Measurements from ENCODE around the gene NCAM1.

NCAM1 gene

DNA sequence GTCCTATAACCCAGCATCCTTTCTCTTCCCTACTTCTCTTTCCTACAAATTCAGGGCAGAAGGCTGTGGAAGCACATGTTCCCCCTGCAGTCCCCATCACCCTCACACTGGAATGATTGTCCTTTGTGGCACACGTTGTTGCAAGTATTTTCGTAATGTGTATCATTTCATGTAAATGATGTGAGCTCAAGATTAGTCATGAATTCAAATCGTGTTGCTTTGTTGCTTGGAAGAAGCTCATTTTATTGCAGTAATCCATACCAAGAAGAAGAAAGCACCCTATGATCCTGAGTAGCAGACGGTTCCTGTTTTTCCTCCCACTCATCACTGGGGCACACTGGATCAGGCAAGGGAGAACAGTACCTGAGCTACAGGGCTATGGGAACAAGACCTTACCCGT is 173.4 kb downstream of the NCAM1 start:
- no peak overlapping the region for H3K4me3 Mint-ChIP-seq

DNA sequence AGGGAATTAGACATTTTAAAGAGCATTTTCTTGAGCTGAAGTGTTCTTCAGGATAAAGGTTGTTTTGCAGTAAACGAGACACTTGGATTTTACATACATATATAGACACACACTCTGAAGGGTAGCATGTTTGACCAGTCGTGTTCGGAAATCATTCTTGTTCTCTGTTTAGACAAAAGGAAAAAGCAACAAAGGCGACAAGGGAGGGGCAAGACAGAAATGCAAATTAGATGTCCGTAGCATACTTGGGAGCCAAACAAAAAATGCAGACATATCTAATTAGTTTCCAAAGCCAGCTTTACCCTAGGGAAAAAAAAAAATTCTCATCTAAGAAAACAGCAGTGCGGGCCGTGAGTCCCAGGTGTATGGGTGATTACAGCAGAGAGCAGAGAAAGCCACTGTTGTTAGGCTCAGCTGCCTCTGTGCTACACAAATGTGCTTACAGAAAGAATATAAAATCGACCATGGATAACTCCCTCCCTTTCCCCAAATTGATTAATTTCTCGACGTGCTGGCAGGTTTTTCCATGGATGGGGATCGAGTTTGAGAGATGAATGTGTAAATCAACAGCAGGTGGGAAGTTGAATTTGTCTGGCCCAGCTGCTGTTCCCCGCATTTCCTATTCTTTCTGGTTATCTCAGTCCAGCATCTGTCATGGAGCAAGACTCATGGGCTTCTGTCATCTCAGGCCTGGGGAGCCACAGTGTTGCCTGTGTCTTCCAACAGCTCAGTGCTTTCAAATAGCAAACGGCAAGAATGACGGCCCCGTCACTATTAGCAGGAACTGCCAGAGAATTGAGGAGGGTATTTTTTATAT is 176.7 kb downstream of the NCAM1 start:
- no peak overlapping the region for H3K27ac Mint-ChIP-seq
- H3K27me3 Mint-ChIP-seq: peaks cover 11% of the 10 kb centered on the region
- H3K4me3 Mint-ChIP-seq: no peak overlapping the region
- CTCF ChIA-PET: no interaction called here
- no peak for DNase-seq
- no peaks in the 10 kb centered on the region for H3K9me3 Mint-ChIP-seq
- H3K4me1 Mint-ChIP-seq: no peaks in the 10 kb centered on the region
- H3K36me3 Mint-ChIP-seq: no peaks in the 10 kb centered on the region

More for the DNA sequence above, 173.4 kb downstream of the NCAM1 start:
- H3K27ac Mint-ChIP-seq: no peak overlapping the region
- no peaks in the 10 kb centered on the region for H3K36me3 Mint-ChIP-seq
- CTCF ChIA-PET: no interaction called here
- no peaks in the 10 kb centered on the region for H3K9me3 Mint-ChIP-seq
- no peaks in the 10 kb centered on the region for H3K4me1 Mint-ChIP-seq
- no peak for DNase-seq
- H3K27me3 Mint-ChIP-seq: peaks cover 11% of the 10 kb centered on the region

GRCh38 chr11:113138731-113139130 is 177.5 kb downstream of the NCAM1 start:
- Mint-ChIP-seq H3K4me3 (no peak overlapping the region), H3K4me1 (no peaks in the 10 kb centered on the region), H3K36me3 (no peaks in the 10 kb centered on the region), H3K27me3 (peaks cover 11% of the 10 kb centered on the region), H3K27ac (no peak overlapping the region), H3K9me3 (no peaks in the 10 kb centered on the region)
- no peak for DNase-seq
- CTCF ChIA-PET: interaction anchor here (0.6 kb wide), 1 partner anchor 10 kb away, joined by 3 read pairs; no protein-coding TSS in a partner anchor

DNA sequence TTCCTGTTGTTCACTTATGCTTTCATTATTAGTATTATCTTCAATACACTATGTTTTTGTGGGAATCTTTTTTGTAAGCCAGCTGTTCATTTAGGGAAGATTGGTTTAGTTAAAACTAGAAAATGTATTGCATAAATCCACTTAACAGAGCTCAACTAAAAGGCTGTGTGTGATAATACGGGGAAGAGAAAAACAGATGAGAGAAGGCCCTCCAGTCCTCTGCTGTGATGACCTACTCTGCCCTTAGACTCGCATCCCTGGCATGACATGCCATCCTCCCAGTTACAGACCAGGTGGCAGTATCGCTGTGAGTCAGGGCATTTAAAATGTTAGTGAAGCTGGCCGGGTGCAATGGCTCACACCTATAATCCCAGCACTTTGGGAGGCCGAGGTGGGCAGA is 179.8 kb downstream of the NCAM1 start:
- Mint-ChIP-seq H3K4me3 (no peak overlapping the region), H3K4me1 (no peaks in the 10 kb centered on the region), H3K27ac (no peak overlapping the region), H3K27me3 (peaks cover 11% of the 10 kb centered on the region), H3K9me3 (no peaks in the 10 kb centered on the region), H3K36me3 (no peaks in the 10 kb centered on the region)
- DNase-seq: no peak
- CTCF ChIA-PET: no interaction called here

DNA sequence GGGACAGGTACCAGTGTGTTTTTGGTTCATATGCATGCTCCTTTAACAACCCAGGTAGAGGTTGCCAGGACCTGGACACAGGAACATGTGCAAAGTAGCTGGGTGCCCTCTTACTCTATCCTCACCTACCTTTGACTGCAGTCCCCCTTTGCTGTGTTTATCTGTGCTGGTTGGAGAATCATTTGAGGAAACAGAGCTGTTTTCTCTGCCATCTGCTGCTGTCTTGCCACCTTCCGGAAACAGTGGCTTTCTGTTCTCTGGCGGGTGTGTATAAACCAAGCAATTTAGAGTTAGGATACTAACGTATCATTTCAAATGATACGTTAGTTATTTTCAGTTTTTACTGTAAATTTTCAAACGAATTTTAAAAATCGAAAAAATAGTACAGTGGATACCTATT is 181.3 kb downstream of the NCAM1 start:
- no peaks in the 10 kb centered on the region for H3K9me3 Mint-ChIP-seq
- CTCF ChIA-PET: no interaction called here
- no peak overlapping the region for H3K27ac Mint-ChIP-seq
- H3K36me3 Mint-ChIP-seq: no peaks in the 10 kb centered on the region
- peaks cover 4% of the 10 kb centered on the region for H3K27me3 Mint-ChIP-seq
- H3K4me3 Mint-ChIP-seq: no peak overlapping the region
- no peak for DNase-seq
- H3K4me1 Mint-ChIP-seq: no peaks in the 10 kb centered on the region

GRCh38 chr11:113147249-113147648 is 186.0 kb downstream of the NCAM1 start:
- Mint-ChIP-seq H3K4me1 (no peaks in the 10 kb centered on the region), H3K36me3 (no peaks in the 10 kb centered on the region), H3K9me3 (no peaks in the 10 kb centered on the region), H3K4me3 (no peak overlapping the region), H3K27me3 (no peaks in the 10 kb centered on the region), H3K27ac (no peak overlapping the region)
- DNase-seq: no peak
- CTCF ChIA-PET: no interaction called here

DNA sequence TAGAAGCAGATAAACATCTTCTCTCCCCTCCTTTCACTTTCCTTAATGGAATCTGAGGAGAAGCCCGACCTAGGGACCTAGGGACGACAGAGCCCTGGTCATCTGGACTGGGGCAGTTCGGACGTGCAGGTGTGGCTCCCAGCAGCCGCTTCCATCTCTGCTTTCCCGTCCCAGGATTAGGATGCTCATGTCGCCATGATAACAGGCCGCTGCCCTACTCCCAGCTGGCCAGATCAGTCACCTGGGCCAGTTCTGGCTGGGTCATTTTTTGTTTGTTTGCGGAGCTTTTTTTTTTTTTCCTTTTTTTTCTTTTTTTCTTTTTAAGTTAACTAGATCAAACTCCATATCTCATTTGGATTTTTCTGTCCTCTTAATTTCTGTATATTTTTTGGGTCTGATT is 186.9 kb downstream of the NCAM1 start:
- H3K4me1 Mint-ChIP-seq: no peaks in the 10 kb centered on the region
- DNase-seq: no peak
- H3K27ac Mint-ChIP-seq: no peak overlapping the region
- H3K4me3 Mint-ChIP-seq: no peak overlapping the region
- H3K27me3 Mint-ChIP-seq: no peaks in the 10 kb centered on the region
- no peaks in the 10 kb centered on the region for H3K9me3 Mint-ChIP-seq
- H3K36me3 Mint-ChIP-seq: no peaks in the 10 kb centered on the region
- CTCF ChIA-PET: no interaction called here

GRCh38 chr11:113148652-113149051 is 187.4 kb downstream of the NCAM1 start:
- Mint-ChIP-seq H3K4me1 (no peaks in the 10 kb centered on the region), H3K27me3 (no peaks in the 10 kb centered on the region), H3K4me3 (no peak overlapping the region), H3K27ac (no peak overlapping the region), H3K36me3 (no peaks in the 10 kb centered on the region), H3K9me3 (no peaks in the 10 kb centered on the region)
- CTCF ChIA-PET: no interaction called here
- no peak for DNase-seq

DNA sequence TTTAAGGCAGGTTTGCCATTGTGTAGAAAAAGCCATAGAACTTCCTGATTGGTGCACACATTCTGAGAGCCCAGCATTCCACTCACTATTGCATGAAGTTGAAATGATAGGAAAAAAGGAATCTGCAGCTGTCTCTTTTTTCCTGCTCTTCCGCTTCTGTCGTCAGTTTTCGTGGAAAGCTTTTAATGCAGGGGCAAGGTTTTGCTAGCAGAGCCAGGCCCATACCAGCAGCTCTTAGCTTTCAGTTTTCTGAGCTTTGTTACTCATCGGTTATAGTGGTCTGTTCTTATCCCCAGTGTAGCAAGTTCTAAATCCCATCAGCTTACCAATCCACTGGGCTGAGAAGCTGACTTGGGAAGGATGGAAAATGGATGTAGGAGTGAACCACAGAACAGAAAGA is 190.3 kb downstream of the NCAM1 start:
- Mint-ChIP-seq H3K4me3 (no peak overlapping the region), H3K36me3 (no peaks in the 10 kb centered on the region), H3K9me3 (no peaks in the 10 kb centered on the region), H3K4me1 (no peaks in the 10 kb centered on the region), H3K27me3 (no peaks in the 10 kb centered on the region), H3K27ac (no peak overlapping the region)
- CTCF ChIA-PET: no interaction called here
- no peak for DNase-seq

DNA sequence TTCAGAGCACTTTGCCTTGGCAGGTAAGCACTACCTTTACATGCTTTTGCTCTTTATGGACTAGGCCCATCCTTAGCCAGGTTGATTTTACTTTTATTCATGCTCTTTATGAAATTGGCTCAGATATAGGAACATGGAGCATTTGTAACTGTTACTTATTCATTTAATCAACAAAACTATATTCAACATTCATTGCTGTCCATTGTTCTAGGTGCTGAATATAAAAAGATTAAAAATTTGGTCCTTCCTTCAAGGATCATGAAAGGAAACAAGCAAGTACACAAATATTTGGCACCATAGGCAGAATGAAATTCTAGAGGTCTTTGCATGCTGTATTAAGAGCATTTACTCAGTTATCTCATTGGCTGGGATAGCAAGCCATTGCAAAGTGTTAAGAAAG is 191.3 kb downstream of the NCAM1 start:
- Mint-ChIP-seq H3K36me3 (no peaks in the 10 kb centered on the region), H3K27me3 (no peaks in the 10 kb centered on the region)

GRCh38 chr11:113153847-113154246 is 192.6 kb downstream of the NCAM1 start:
- CTCF ChIA-PET: no interaction called here
- no peaks in the 10 kb centered on the region for H3K27me3 Mint-ChIP-seq
- H3K4me1 Mint-ChIP-seq: no peaks in the 10 kb centered on the region
- H3K9me3 Mint-ChIP-seq: no peaks in the 10 kb centered on the region
- DNase-seq: no peak
- H3K27ac Mint-ChIP-seq: no peak overlapping the region
- no peaks in the 10 kb centered on the region for H3K36me3 Mint-ChIP-seq
- no peak overlapping the region for H3K4me3 Mint-ChIP-seq

More for the DNA sequence above, 191.3 kb downstream of the NCAM1 start:
- CTCF ChIA-PET: no interaction called here
- Mint-ChIP-seq H3K9me3 (no peaks in the 10 kb centered on the region), H3K4me1 (no peaks in the 10 kb centered on the region), H3K27ac (no peak overlapping the region), H3K4me3 (no peak overlapping the region)
- no peak for DNase-seq

- DNase-seq: no peak
- Mint-ChIP-seq H3K27ac (no peak overlapping the region), H3K4me1 (no peaks in the 10 kb centered on the region), H3K27me3 (no peaks in the 10 kb centered on the region), H3K36me3 (no peaks in the 10 kb centered on the region), H3K4me3 (no peak overlapping the region), H3K9me3 (no peaks in the 10 kb centered on the region)
- CTCF ChIA-PET: interaction anchor here (1.1 to 1.9 kb wide), 2 partner anchors 129 to 370 kb away, joined by 3 to 4 read pairs; no protein-coding TSS in a partner anchor
These were observed 199.0 kb downstream of the NCAM1 start for GRCh38 chr11:113159988-113160807.

GRCh38 chr11:113160808-113161124 is 199.5 kb downstream of the NCAM1 start:
- no peaks in the 10 kb centered on the region for H3K9me3 Mint-ChIP-seq
- CTCF ChIA-PET: no interaction called here
- DNase-seq: no peak
- H3K27me3 Mint-ChIP-seq: no peaks in the 10 kb centered on the region
- H3K4me1 Mint-ChIP-seq: no peaks in the 10 kb centered on the region
- H3K36me3 Mint-ChIP-seq: no peaks in the 10 kb centered on the region
- H3K27ac Mint-ChIP-seq: no peak overlapping the region
- no peak overlapping the region for H3K4me3 Mint-ChIP-seq

- CTCF ChIA-PET: no interaction called here
- no peak overlapping the region for H3K4me3 Mint-ChIP-seq
- H3K4me1 Mint-ChIP-seq: no peaks in the 10 kb centered on the region
- no peaks in the 10 kb centered on the region for H3K27me3 Mint-ChIP-seq
- no peaks in the 10 kb centered on the region for H3K9me3 Mint-ChIP-seq
- no peaks in the 10 kb centered on the region for H3K36me3 Mint-ChIP-seq
- no peak for DNase-seq
- no peak overlapping the region for H3K27ac Mint-ChIP-seq
These were observed 200.7 kb downstream of the NCAM1 start for GRCh38 chr11:113161711-113162591.
